Dermis blood vessel endothelial cell (primary cell): ENCODE measurements around the gene ATAT1. TPM values are rescaled to one million over a fixed set of nuclear protein-coding genes. Genes with fewer than 3 reads are reported as not detected.
"Not testable (repeated sequence)": the region's sequence is repeated elsewhere in the genome, so short reads cannot be mapped to it uniquely, and the experiment has no call there.

Source experiments
- DNase-seq: peaks from one replicate; pipeline ENCODE4 v3.0.0; 2010
- total RNA-seq: library from RNA; depleted of rRNA; stranded (reverse); fragments of >200 nt; gene quantifications from 2 replicates; pipeline ENCODE4 v1.2.3, GENCODE V29; 2014

Gene ATAT1
- total RNA-seq, 1 donor from 2014 or later = 3.4 TPM

GRCh38 chr6:30651143-30651542, 24.5 kb downstream of the ATAT1 start:
- DNase-seq = no peak

- DNase-seq = no peak
Observed at GRCh38 chr6:30654798-30655742, 28.4 kb downstream of the ATAT1 start.

- DNase-seq = no peak
Observed at GRCh38 chr6:30655743-30656094, 29.0 kb downstream of the ATAT1 start.

GRCh38 chr6:30656513-30656912, 29.8 kb downstream of the ATAT1 start:
- DNase-seq = no peak

- no peak for DNase-seq
Observed at GRCh38 chr6:30657454-30657853, 30.8 kb downstream of the ATAT1 start.

DNA sequence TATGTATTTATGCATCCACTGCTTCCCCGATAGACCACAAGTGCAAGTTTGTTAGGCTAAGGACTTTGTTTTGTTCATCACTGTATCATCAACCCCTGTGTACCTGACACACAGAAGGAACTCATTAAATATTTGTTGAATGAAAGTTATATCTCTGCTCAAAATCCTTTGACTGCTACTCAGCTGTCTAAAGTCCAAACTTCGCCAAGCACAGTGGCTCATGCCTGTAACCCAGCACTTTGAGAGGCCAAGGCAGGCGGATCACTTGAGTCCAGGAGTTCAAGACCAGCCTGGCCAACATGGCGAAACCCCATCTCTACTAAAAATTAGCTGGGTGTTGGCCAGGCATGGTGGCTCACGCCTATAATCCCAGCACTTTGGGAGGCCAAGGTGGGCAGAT, 31.2 kb downstream of the ATAT1 start:
- DNase-seq = not testable (repeated sequence)

DNA sequence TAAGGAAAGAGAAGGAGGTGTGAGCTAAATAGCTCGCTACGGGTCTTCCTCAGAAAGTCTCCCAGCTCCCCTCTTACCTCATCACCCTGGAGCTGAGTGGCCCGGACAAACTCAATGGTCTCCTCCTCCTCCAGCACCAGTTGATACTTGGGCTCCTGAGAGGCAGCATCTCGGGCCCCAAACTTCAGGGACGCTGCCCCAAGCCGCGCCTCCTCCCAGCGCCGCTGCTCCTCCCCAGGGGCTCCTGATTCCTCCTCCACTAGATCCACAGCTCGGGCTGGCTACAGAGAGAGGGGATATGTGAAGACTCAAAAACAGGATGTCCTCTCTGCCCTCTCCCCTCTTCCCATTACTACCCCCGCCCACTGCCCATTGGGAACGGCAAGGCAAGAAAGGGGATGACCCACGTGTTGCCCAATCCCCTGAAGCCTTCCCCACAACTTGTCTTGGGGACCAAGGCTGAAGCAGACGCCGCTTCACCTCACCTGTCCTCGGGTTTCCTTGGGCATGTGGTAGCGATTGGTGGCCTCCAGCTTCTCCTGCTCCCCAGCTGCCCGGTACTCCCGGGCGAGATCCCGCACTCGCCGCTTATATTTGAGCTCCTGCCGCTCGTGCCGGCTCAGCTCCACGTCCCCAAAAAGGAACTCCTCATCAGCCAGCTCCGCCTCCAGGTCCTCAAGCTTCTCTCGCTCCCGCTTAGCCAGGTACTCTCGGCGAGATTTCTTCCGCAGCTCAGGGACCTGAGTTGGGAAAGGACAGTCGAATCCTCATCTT, 38.5 kb downstream of the ATAT1 start:
- no peak for DNase-seq

- peak; percentile 54 for DNase-seq
Observed at GRCh38 chr6:30666300-30666699, 39.6 kb downstream of the ATAT1 start.

GRCh38 chr6:30670760-30671527, 44.3 kb downstream of the ATAT1 start:
- DNase-seq = peak; percentile 39

GRCh38 chr6:30672445-30673253, 46.0 kb downstream of the ATAT1 start, which contains the start of gene DHX16:
DHX16 (minus strand) TSS chr6:30673006; CDS start chr6:30672841, 165 bp downstream.
- DNase-seq = peak; percentile 99

DNA sequence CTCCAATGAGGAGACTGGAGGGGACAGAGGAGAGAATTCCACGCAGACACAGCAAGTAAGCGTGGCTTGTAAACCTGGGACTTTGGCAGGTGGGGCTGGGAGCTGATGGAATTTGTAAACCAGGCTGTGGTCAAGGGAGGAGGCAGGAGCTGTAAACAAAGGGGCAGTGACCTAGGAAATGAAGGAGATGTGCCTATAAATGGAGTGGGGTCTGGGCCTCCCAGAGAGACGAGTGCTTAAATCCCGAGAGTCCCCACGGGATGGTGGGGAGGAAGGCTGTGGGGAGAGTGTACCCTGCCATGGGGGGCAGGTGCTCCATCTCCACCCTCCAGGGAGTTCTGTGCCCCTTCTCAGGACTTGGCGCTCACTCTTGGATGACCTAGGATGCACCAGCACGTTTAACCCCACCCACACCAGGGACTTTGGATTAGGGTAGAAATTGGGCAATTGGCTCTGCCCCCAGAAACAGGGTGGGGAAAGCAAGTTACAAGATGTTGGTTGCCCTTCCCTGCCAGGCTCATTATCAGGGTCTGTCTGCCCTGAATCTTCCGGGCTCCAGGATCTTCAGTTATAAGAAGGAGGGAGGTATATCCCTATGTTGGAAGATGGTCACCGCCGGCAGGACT, 50.1 kb downstream of the ATAT1 start:
- no peak for DNase-seq

GRCh38 chr6:30678964-30679726, 52.5 kb downstream of the ATAT1 start:
- DNase-seq = peak; percentile 92

DNA sequence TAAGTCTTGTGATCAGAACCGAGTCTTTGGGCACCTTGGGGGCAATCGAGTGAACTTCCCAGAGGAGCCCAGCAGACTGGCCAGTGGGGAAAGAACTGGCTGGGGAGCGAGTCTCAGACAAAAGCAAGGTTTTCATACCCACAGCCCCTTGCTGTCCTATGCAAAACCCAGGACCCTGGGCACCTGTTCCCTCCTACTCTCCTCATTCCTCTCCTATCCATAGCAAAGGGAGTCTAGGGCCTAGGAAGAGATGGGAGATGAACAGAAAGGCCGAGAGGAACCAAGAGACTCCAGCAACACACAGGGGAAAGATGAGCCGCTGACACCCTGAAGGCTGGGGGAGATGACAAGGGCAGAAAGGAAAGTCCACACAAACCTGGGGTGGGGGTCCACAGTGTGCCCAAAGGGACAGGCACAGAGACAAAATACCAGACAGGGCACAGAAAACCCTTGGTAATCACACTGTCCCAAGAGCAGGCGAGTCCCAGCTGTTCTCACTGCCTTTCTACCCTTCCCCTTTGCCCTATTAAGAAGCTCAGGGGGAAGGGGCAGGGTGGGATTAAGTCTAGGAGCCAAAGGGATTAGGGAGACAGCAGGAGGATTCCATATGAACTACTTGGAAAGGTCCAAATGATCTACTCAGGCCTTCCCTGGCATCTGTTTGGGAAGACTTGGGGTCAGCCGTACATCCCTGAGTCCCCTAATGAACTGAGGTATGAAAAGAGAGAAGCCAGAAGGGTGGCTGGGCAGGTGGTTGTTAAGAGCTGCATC, 53.3 kb downstream of the ATAT1 start:
- peak; percentile 32 for DNase-seq

- no peak for DNase-seq
Observed at GRCh38 chr6:30681766-30682142, 55.1 kb downstream of the ATAT1 start.

- DNase-seq = peak; percentile 94
Observed at GRCh38 chr6:30682143-30683117, 55.8 kb downstream of the ATAT1 start.

GRCh38 chr6:30683183-30683979, 56.7 kb downstream of the ATAT1 start:
- peak; percentile 51 for DNase-seq

DNA sequence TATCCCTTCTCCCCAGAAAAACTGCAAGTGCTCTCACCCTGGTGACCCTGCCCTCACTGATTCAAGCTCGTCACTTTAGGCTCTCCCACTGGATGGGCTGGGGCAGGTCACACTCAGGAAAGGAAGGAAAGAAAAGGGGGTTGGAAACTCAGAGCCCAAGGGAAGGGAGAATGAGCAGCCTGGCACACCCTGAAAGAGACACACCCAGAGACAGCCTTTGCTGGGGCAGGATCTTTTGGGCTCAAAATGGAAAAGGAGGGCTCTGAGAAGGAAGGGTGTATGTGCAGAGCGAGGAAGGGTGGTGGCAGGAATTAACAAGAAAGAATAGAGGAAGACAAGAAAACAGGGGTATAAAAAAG, 57.3 kb downstream of the ATAT1 start:
- peak; percentile 20 for DNase-seq
